Measurements from ENCODE around the gene ZNF683. TPM values are rescaled to one million over a fixed set of nuclear protein-coding genes. Genes with fewer than 3 reads are reported as not detected.

The ZNF683 gene
- total RNA-seq, 1 experiment from 2014 or later, result not detected

DNA sequence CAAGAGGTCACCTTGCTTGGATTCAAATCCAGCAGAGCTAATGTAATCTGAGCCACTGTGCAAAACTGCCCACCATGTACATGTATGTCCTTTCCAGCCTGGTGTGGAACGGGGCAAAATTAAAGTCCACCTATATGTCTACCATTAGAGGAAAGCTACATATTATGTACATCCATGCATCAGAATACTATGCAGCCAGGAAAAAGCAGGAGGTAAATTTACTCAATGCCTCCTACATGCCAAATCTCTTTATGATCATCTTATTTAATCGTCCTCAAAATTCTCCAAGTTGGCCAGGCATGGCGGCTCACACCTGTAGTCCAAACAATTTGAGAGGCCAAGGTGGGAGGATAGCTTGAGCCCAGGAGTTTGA, 6.3 kb upstream of the ZNF683 start:
- DNase-seq, result no peak
- H3K9ac ChIP-seq (ENCODE audit: low read length), result no peak overlapping the region
- ATAC-seq, result no peak
- BruUV-seq (replicated peaks), result no TSS peak
- TF ChIP-seq, protein P1, sequence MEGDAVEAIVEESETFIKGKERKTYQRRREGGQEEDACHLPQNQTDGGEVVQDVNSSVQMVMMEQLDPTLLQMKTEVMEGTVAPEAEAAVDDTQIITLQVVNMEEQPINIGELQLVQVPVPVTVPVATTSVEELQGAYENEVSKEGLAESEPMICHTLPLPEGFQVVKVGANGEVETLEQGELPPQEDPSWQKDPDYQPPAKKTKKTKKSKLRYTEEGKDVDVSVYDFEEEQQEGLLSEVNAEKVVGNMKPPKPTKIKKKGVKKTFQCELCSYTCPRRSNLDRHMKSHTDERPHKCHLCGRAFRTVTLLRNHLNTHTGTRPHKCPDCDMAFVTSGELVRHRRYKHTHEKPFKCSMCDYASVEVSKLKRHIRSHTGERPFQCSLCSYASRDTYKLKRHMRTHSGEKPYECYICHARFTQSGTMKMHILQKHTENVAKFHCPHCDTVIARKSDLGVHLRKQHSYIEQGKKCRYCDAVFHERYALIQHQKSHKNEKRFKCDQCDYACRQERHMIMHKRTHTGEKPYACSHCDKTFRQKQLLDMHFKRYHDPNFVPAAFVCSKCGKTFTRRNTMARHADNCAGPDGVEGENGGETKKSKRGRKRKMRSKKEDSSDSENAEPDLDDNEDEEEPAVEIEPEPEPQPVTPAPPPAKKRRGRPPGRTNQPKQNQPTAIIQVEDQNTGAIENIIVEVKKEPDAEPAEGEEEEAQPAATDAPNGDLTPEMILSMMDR (conservative IDR thresholded peaks at IDR 0.05; ENCODE audit: low read depth, low read length), result no peak
- TF ChIP-seq EZH2 (IDR thresholded peaks at IDR 0.05; ENCODE audit: low read length, unreplicated experiment) (no peak), EZH2phosphoT487 (IDR thresholded peaks at IDR 0.05; ENCODE audit: borderline replicate concordance, low read length) (no peak)
- no peak overlapping the region for H3K4me3 ChIP-seq (ENCODE audit: low read length)
- H3F3A ChIP-seq (ENCODE audit: low read length, unreplicated experiment), result peaks cover 3% of the 10 kb centered on the region
- no peaks in the 10 kb centered on the region for H3K9me3 ChIP-seq (ENCODE audit: low read length)
- peaks cover 16% of the 10 kb centered on the region for H3K4me1 ChIP-seq (ENCODE audit: insufficient read depth, low read length)
- H4K20me1 ChIP-seq (ENCODE audit: low read length), result no peaks in the 10 kb centered on the region
- H3K27ac ChIP-seq (ENCODE audit: low read length), result peak overlapping the region; percentile 76; the same call in 1 of the 2 replicates
- intact Hi-C loops (cut with micrococcal nuclease), result no loop called here
- H3K79me2 ChIP-seq (ENCODE audit: low read length), result no peaks in the 10 kb centered on the region
- no peaks in the 10 kb centered on the region for H3K36me3 ChIP-seq (ENCODE audit: low read depth, low read length)
- H2AFZ ChIP-seq (ENCODE audit: low read length), result no peak overlapping the region
- no peaks in the 10 kb centered on the region for H3K9me2 ChIP-seq (replicated peaks; ENCODE audit: low read length)
- peak overlapping the region; percentile 59; the same call in 1 of the 2 replicates for H3K4me2 ChIP-seq (ENCODE audit: low read length)
- ChIA-PET POLR2A (ENCODE audit: unreplicated experiment) (no interaction called here), CTCF (interaction anchor here (1.1 kb wide), 1 partner anchor 13 kb away, joined by 5 read pairs; no protein-coding TSS in a partner anchor)
- H3K27me3 ChIP-seq (ENCODE audit: low read length), result no peaks in the 10 kb centered on the region

DNA sequence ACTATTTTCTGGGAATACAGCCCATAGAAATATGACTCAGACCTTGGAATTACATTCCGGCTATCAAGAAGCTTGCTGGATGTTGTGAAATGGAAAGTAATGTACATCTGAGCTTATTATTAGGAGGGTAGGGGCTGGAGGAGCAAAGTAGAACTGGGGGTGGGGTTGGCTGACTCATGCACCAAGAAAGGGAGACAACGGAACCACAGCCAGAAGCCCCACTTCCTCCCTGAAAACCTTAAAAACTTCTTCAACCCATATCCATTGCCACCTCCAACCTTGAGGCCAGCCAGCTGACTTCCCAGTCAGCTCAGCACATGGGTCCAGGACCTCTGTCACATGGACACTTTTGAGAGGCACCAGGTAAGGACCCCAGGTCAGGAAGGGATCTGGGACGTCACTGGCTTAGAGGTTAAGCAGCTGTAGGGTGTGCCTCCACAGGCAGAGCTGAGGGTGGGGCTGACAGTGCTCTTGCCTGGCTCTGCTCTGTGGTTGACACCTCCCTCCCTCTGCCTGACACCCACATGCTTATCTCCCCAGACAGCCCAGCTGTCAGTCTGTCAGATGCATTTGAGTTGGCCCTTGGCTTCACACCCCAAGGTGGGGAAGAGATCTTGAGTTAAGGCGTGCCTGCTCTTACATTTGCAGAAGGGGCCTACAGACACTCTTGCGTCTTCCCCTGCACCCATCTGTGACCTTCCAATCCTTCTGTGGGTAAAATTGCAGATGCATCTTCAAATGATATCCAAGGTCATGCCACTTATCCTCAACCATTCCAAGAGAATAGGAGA, 5.7 kb upstream of the ZNF683 start:
- Histone ChIP-seq H3K4me3 (ENCODE audit: low read length) (no peak overlapping the region; the same call in 1 of the 2 replicates), H3K9me2 (replicated peaks; ENCODE audit: low read length) (no peaks in the 10 kb centered on the region), H4K20me1 (ENCODE audit: low read length) (no peaks in the 10 kb centered on the region), H3K79me2 (ENCODE audit: low read length) (no peaks in the 10 kb centered on the region), H3K4me2 (ENCODE audit: low read length) (peak overlapping the region; percentile 59), H3F3A (ENCODE audit: low read length, unreplicated experiment) (peaks cover 3% of the 10 kb centered on the region), H3K27me3 (ENCODE audit: low read length) (no peaks in the 10 kb centered on the region), H2AFZ (ENCODE audit: low read length) (peak overlapping the region; percentile 25; the same call in 1 of the 2 replicates), H3K9ac (ENCODE audit: low read length) (no peak overlapping the region), H3K36me3 (ENCODE audit: low read depth, low read length) (no peaks in the 10 kb centered on the region), H3K4me1 (ENCODE audit: insufficient read depth, low read length) (peaks cover 16% of the 10 kb centered on the region), H3K9me3 (ENCODE audit: low read length) (no peaks in the 10 kb centered on the region), H3K27ac (ENCODE audit: low read length) (peak overlapping the region; percentile 76)
- POLR2A ChIA-PET (ENCODE audit: unreplicated experiment), result interaction anchor here (0.5 to 0.7 kb wide), 4 partner anchors 13 to 291 kb away, joined by 3 to 10 read pairs (median 6); partner anchors contain the start of gene CNKSR1
- intact Hi-C loops (cut with micrococcal nuclease), result no loop called here
- CTCF ChIA-PET, result interaction anchor here (0.8 to 1.1 kb wide), 3 partner anchors 11 to 39 kb away, joined by 3 to 5 read pairs (median 4); no protein-coding TSS in a partner anchor
- ATAC-seq (peak; percentile 88), DNase-seq (peak; percentile 94)
- no peak for TF ChIP-seq EZH2phosphoT487 (IDR thresholded peaks at IDR 0.05; ENCODE audit: borderline replicate concordance, low read length)
- no peak for TF ChIP-seq EZH2 (IDR thresholded peaks at IDR 0.05; ENCODE audit: low read length, unreplicated experiment)
- TF ChIP-seq, protein P1 (conservative IDR thresholded peaks at IDR 0.05; ENCODE audit: low read depth, low read length), result no peak
- BruUV-seq (replicated peaks), result no TSS peak

DNA sequence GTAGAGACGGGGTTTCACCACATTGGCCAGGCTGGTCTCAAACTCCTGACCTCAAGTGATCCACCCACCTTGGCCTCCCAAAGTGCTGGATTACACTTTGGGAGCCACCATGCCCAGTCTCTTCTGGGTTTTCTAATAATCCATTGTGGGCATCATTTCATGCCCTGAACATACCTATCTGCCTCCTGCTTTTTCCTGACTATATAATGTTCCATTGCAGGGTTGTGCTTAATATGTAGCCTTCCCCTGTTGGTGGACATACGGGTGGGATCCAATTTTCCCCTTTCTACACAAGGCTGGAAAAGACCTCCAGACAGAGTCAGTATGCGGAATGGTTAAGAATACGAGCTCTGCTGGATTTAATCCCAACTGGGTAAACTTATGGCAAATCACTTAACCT, 3.5 kb upstream of the ZNF683 start:
- H4K20me1 ChIP-seq (ENCODE audit: low read length), result no peaks in the 10 kb centered on the region
- no peaks in the 10 kb centered on the region for H3K9me3 ChIP-seq (ENCODE audit: low read length)
- no peaks in the 10 kb centered on the region for H3K9me2 ChIP-seq (replicated peaks; ENCODE audit: low read length)
- H3K27ac ChIP-seq (ENCODE audit: low read length), result no peak overlapping the region
- ChIA-PET POLR2A (ENCODE audit: unreplicated experiment) (no interaction called here), CTCF (no interaction called here)
- intact Hi-C loops (cut with micrococcal nuclease), result no loop called here
- no peaks in the 10 kb centered on the region for H3K27me3 ChIP-seq (ENCODE audit: low read length)
- H3F3A ChIP-seq (ENCODE audit: low read length, unreplicated experiment), result peaks cover 3% of the 10 kb centered on the region
- peaks cover 18% of the 10 kb centered on the region for H3K4me1 ChIP-seq (ENCODE audit: insufficient read depth, low read length)
- no peaks in the 10 kb centered on the region for H3K79me2 ChIP-seq (ENCODE audit: low read length)
- H3K4me2 ChIP-seq (ENCODE audit: low read length), result no peak overlapping the region
- no peak for TF ChIP-seq EZH2 (IDR thresholded peaks at IDR 0.05; ENCODE audit: low read length, unreplicated experiment)
- TF ChIP-seq, protein P1 (conservative IDR thresholded peaks at IDR 0.05; ENCODE audit: low read depth, low read length), result no peak
- TF ChIP-seq EZH2phosphoT487 (IDR thresholded peaks at IDR 0.05; ENCODE audit: borderline replicate concordance, low read length), result no peak
- no TSS peak for BruUV-seq (replicated peaks)
- DNase-seq (no peak), ATAC-seq (no peak)
- H3K36me3 ChIP-seq (ENCODE audit: low read depth, low read length), result no peaks in the 10 kb centered on the region
- H3K9ac ChIP-seq (ENCODE audit: low read length), result no peak overlapping the region
- no peak overlapping the region for H2AFZ ChIP-seq (ENCODE audit: low read length)
- no peak overlapping the region for H3K4me3 ChIP-seq (ENCODE audit: low read length)

Measured in PC-3 (cell line).